ENCODE data around the gene MBP. TPM values are rescaled to one million over a fixed set of nuclear protein-coding genes. Genes with fewer than 3 reads are reported as not detected.

MBP gene
- total RNA-seq, 4 donors from 2014 or later = 28.6 to 55.0 (median 50.4) TPM

- in situ Hi-C loops (cut with MboI; ENCODE audit: low sequenced_read_pairs in 4 of 4) (no loop called here), intact Hi-C loops (cut with DNase I; ENCODE audit: low total_unique reads) (no loop called here)
- no peak overlapping the region for H3K4me3 ChIP-seq
- peak overlapping the region; percentile 88 to 97 (median 94) for H3K27ac ChIP-seq
- H3K27me3 ChIP-seq = no peaks in the 10 kb centered on the region
- peaks cover 40 to 62% of the 10 kb centered on the region in 2 donors for H3K4me1 ChIP-seq
- H3K9me3 ChIP-seq = no peaks in the 10 kb centered on the region
- no peak for ATAC-seq
- DNase-seq = peak in 1 of 2 donors; percentile 25
- H3K36me3 ChIP-seq = no peaks in the 10 kb centered on the region
- no peak for TF ChIP-seq POLR2A (IDR thresholded peaks at IDR 0.05)
- no peak for TF ChIP-seq CTCF (IDR thresholded peaks at IDR 0.05 in 4 of 5, conservative IDR thresholded peaks at IDR 0.05 in 1 of 5)
These were observed 41.2 kb downstream of the MBP start for GRCh38 chr18:77091366-77091765.

DNA sequence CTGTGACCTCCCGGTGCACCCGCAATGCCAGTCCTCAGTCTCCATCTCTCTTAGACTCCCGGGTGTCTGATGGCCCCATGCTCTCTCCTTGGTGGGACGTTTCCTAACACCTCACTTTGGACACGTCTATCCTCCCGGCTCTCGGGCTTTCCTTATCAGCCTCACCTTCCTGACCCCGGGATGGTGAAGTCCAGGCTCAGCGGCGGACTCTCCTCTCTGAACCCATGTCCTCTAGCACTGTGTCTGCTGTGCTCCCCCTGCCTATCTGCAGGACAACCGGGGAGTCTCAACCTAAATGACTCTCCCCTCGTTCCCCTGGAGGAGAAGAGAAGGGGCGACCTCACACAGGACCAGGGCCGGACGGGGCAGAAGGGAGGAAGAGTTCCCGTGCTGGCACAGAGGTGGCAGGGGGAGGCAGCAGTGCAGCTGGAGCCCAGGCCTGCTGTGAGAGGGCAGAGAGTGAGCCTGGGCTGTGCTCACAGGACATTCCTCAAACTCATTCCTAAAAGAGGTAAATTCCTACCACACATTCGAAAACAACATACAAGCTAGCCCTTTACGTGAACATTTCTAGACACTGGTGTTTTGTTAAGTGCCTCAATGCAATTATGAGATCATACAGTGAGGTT lies 41.9 kb downstream of the MBP start:
- no peak for ATAC-seq
- no peak for DNase-seq
- Histone ChIP-seq H3K4me3 (no peak overlapping the region), H3K4me1 (peaks cover 47 to 66% of the 10 kb centered on the region in 2 donors), H3K27ac (peak overlapping the region; percentile 88 to 97 (median 94)), H3K27me3 (no peaks in the 10 kb centered on the region), H3K9me3 (no peaks in the 10 kb centered on the region), H3K36me3 (no peaks in the 10 kb centered on the region)
- in situ Hi-C loops (cut with MboI; ENCODE audit: low sequenced_read_pairs in 4 of 4) (no loop called here), intact Hi-C loops (cut with DNase I; ENCODE audit: low total_unique reads) (loop anchor here (1.0 kb wide), 1 partner anchor 37 kb away; no protein-coding TSS in a partner anchor)
- TF ChIP-seq POLR2A (IDR thresholded peaks at IDR 0.05) (no peak), CTCF (IDR thresholded peaks at IDR 0.05 in 4 of 5, conservative IDR thresholded peaks at IDR 0.05 in 1 of 5) (no peak)

- H3K4me3 ChIP-seq = no peak overlapping the region
- in situ Hi-C loops (cut with MboI; ENCODE audit: low sequenced_read_pairs in 4 of 4) = loop anchor here in 1 of 4 donors (5.0 kb wide), 1 partner anchor 37 kb away; no protein-coding TSS in a partner anchor
- no peak for TF ChIP-seq CTCF (IDR thresholded peaks at IDR 0.05 in 4 of 5, conservative IDR thresholded peaks at IDR 0.05 in 1 of 5)
- TF ChIP-seq POLR2A (IDR thresholded peaks at IDR 0.05) = no peak
- no peaks in the 10 kb centered on the region for H3K9me3 ChIP-seq
- intact Hi-C loops (cut with DNase I; ENCODE audit: low total_unique reads) = loop anchor here (1.0 kb wide), 2 partner anchors 37 to 40 kb away; no protein-coding TSS in a partner anchor
- peaks cover 56 to 68% of the 10 kb centered on the region in 2 donors for H3K4me1 ChIP-seq
- H3K27me3 ChIP-seq = no peaks in the 10 kb centered on the region
- ATAC-seq (no peak), DNase-seq (no peak)
- no peaks in the 10 kb centered on the region for H3K36me3 ChIP-seq
- H3K27ac ChIP-seq = peak overlapping the region; percentile 88 to 97 (median 94)
These were observed 42.8 kb downstream of the MBP start for GRCh38 chr18:77089723-77090285.

- TF ChIP-seq CTCF (IDR thresholded peaks at IDR 0.05 in 4 of 5, conservative IDR thresholded peaks at IDR 0.05 in 1 of 5) = no peak
- TF ChIP-seq POLR2A (IDR thresholded peaks at IDR 0.05) = peak; percentile 62 to 64
- H3K27ac ChIP-seq = peak overlapping the region; percentile 88 to 97 (median 94)
- intact Hi-C loops (cut with DNase I; ENCODE audit: low total_unique reads) = loop anchor here (1.0 kb wide), 2 partner anchors 25 to 41 kb away; no protein-coding TSS in a partner anchor
- H3K4me1 ChIP-seq = peaks cover 61 to 74% of the 10 kb centered on the region in 2 donors
- no peaks in the 10 kb centered on the region for H3K9me3 ChIP-seq
- DNase-seq (peak; percentile 89 to 95), ATAC-seq (peak; percentile 43 to 61)
- in situ Hi-C loops (cut with MboI; ENCODE audit: low sequenced_read_pairs in 4 of 4) = loop anchor here in 1 of 4 donors (5.0 kb wide), 1 partner anchor 38 kb away; no protein-coding TSS in a partner anchor
- H3K4me3 ChIP-seq = no peak overlapping the region
- H3K36me3 ChIP-seq = no peaks in the 10 kb centered on the region
- H3K27me3 ChIP-seq = no peaks in the 10 kb centered on the region
These were observed 43.4 kb downstream of the MBP start for GRCh38 chr18:77088963-77089722.

Data from gastrocnemius medialis (tissue), 4 donors.